H1 (cell line): ENCODE data around the gene PEX1. TPM values are rescaled to one million over a fixed set of nuclear protein-coding genes. Genes with fewer than 3 reads are reported as not detected.

Experiments
- CTCF ChIA-PET: fragments of 300-600 bp; sonication (Branson Sonifier 250); formaldehyde crosslinking; loops from one replicate; lab custom pipeline; 2021; ENCODE audit not compliant: partially characterized antibody; lab: Charles Lee
- POLR2A ChIA-PET: fragments of 300-600 bp; sonication (Branson Sonifier 250); formaldehyde crosslinking; loops from one replicate; lab custom pipeline; 2021; ENCODE audit warnings: inconsistent platforms; ENCODE audit not compliant: partially characterized antibody; lab: Charles Lee
- DNase-seq, 2 experiments: peaks; one replicate each; pipeline versions ENCODE4 v3.0.0 to v3.0.0-alpha.2; 2010 to 2022; ENCODE audit warnings: low spot score in 2 of 2, low read depth in 1 of 2, mixed read lengths in 1 of 2
- FAIRE-seq: peaks from 2 replicates; lab custom pipeline; 2011; peaks lifted over from hg19 to GRCh38; lab: Jason Lieb, UNC
- H2AFZ ChIP-seq: 2 replicates; pipeline ENCODE4 v1.8.1; 2012; ENCODE audit warnings: low read length, inconsistent platforms
- H2AK5ac ChIP-seq: 2 replicates; pipeline ENCODE4 v1.6.1; 2013; ENCODE audit warnings: low read depth, low read length
- H2BK120ac ChIP-seq: replicated peaks from 2 replicates; pipeline ENCODE3; 2013; ENCODE audit warnings: low read depth, low read length, inconsistent platforms
- H2BK12ac ChIP-seq: 2 replicates; pipeline ENCODE4 v1.6.1; 2013; ENCODE audit warnings: low read depth, low read length
- H2BK15ac ChIP-seq: 2 replicates; pipeline ENCODE4 v1.6.1; 2013; ENCODE audit warnings: low read length
- H2BK20ac ChIP-seq: 2 replicates; pipeline ENCODE4 v1.6.1; 2013; ENCODE audit warnings: low read length
- H2BK5ac ChIP-seq: 2 replicates; pipeline ENCODE4 v1.6.1; 2013; ENCODE audit warnings: low read depth, low read length
- H3K14ac ChIP-seq: 2 replicates; pipeline ENCODE4 v1.6.1; 2013; ENCODE audit warnings: inconsistent platforms; ENCODE audit not compliant: insufficient read length
- H3K18ac ChIP-seq: 2 replicates; pipeline ENCODE4 v1.6.1; 2013; ENCODE audit warnings: low read length; ENCODE audit errors: extremely low read depth
- H3K23ac ChIP-seq: 2 replicates; pipeline ENCODE4 v1.6.1; 2013; ENCODE audit warnings: inconsistent platforms; ENCODE audit not compliant: insufficient read length
- H3K23me2 ChIP-seq: 2 replicates; pipeline ENCODE4 v1.6.1; 2013; ENCODE audit warnings: low read depth, low read length
- H3K27ac ChIP-seq: 2 replicates; pipeline ENCODE4 v1.6.1; 2011; ENCODE audit warnings: low read depth, low read length, inconsistent platforms
- H3K27me3 ChIP-seq, 4 experiments: replicated peaks in 1 of 4; 1 replicate in 1 of 4; 2 replicates in 3 of 4; pipeline versions ENCODE4 v1.6.1 to v1.8.1; 2011 to 2013; ENCODE audit warnings: low read length in 3 of 4, mild to moderate bottlenecking in 3 of 4, inconsistent platforms in 2 of 4, mixed read lengths in 2 of 4, moderate library complexity in 1 of 4; ENCODE audit not compliant: control insufficient read depth in 3 of 4, insufficient read depth in 3 of 4; ENCODE audit errors: extremely low read depth in 1 of 4
- H3K36me3 ChIP-seq, 4 experiments: 2 replicates each; pipeline versions ENCODE4 v1.6.1 to v1.8.1; 2011 to 2013; ENCODE audit warnings: mild to moderate bottlenecking in 4 of 4, low read length in 3 of 4, moderate library complexity in 2 of 4, control low read depth in 1 of 4, inconsistent platforms in 1 of 4; ENCODE audit not compliant: insufficient read depth in 4 of 4, control insufficient read depth in 2 of 4
- H3K4ac ChIP-seq: replicated peaks from 2 replicates; pipeline ENCODE3; 2013; ENCODE audit warnings: low read length, low read depth, mixed read lengths, inconsistent platforms; ENCODE audit not compliant: insufficient read length
- H3K4me1 ChIP-seq, 4 experiments: replicated peaks in 1 of 4; 1 replicate in 1 of 4; 2 replicates in 3 of 4; pipeline versions ENCODE4 v1.6.1 to v1.8.1; 2011 to 2013; ENCODE audit warnings: low read length in 3 of 4, inconsistent platforms in 2 of 4, mixed read lengths in 1 of 4; ENCODE audit not compliant: insufficient read depth in 4 of 4, control insufficient read depth in 3 of 4
- H3K4me2 ChIP-seq, 2 experiments: 2 replicates each; pipeline versions ENCODE4 v1.6.1 to v1.8.1; 2011 to 2013; ENCODE audit warnings: low read depth in 2 of 2, low read length in 2 of 2, control low read depth in 1 of 2, inconsistent platforms in 1 of 2, mild to moderate bottlenecking in 1 of 2; ENCODE audit not compliant: insufficient read depth in 1 of 2
- H3K4me3 ChIP-seq, 4 experiments: fragments of 200-600, 300-600 bp in 1 of 4; sonication (generic), shearing (Covaris generic), sonication (Bioruptor Twin) in 1 of 4; 2 replicates each; pipeline versions ENCODE4 v1.5.1 to v1.8.1; 2011 to 2016; ENCODE audit warnings: low read length in 4 of 4, low read depth in 3 of 4, control low read depth in 2 of 4, inconsistent platforms in 2 of 4, mild to moderate bottlenecking in 2 of 4, mixed read lengths in 1 of 4, moderate library complexity in 1 of 4; ENCODE audit not compliant: insufficient read depth in 2 of 4; ENCODE audit errors: extremely low read depth in 1 of 4
- H3K56ac ChIP-seq: replicated peaks from 2 replicates; pipeline ENCODE3; 2013; ENCODE audit warnings: low read depth, mild to moderate bottlenecking, mixed read lengths, low read length, inconsistent platforms; ENCODE audit not compliant: insufficient read length
- H3K79me1 ChIP-seq: 2 replicates; pipeline ENCODE4 v1.6.1; 2013; ENCODE audit warnings: low read depth, low read length, control low read depth
- H3K79me2 ChIP-seq, 2 experiments: 2 replicates each; pipeline versions ENCODE4 v1.6.1 to v1.8.1; 2012 to 2013; ENCODE audit warnings: low read length in 2 of 2, mild to moderate bottlenecking in 2 of 2, inconsistent platforms in 1 of 2; ENCODE audit not compliant: insufficient read depth in 2 of 2, control insufficient read depth in 1 of 2
- H3K9ac ChIP-seq, 4 experiments: replicated peaks in 1 of 4; 1 replicate in 1 of 4; 2 replicates in 3 of 4; pipeline versions ENCODE4 v1.6.1 to v1.8.1; 2011 to 2013; ENCODE audit warnings: low read depth in 3 of 4, low read length in 3 of 4, control low read depth in 2 of 4, mild to moderate bottlenecking in 2 of 4, moderate library complexity in 2 of 4, inconsistent platforms in 1 of 4; ENCODE audit errors: extremely low read depth in 1 of 4
- H3K9me3 ChIP-seq, 2 experiments: 2 replicates each; pipeline versions ENCODE4 v1.6.1 to v1.8.1; 2012 to 2013; ENCODE audit warnings: mild to moderate bottlenecking in 2 of 2, moderate library complexity in 2 of 2, control low read depth in 1 of 2, inconsistent platforms in 1 of 2, low read depth in 1 of 2, low read length in 1 of 2, mixed read lengths in 1 of 2; ENCODE audit not compliant: insufficient read depth in 2 of 2
- H4K20me1 ChIP-seq, 2 experiments: replicated peaks in 1 of 2; 2 replicates each; pipeline versions ENCODE3 to v1.8.1; 2011 to 2013; ENCODE audit warnings: inconsistent platforms in 2 of 2, low read length in 2 of 2, mild to moderate bottlenecking in 1 of 2; ENCODE audit not compliant: insufficient read depth in 2 of 2, control insufficient read depth in 1 of 2
- H4K5ac ChIP-seq: 2 replicates; pipeline ENCODE4 v1.6.1; 2013; ENCODE audit warnings: low read length, low read depth, mixed read lengths, inconsistent platforms; ENCODE audit not compliant: insufficient read length
- H4K8ac ChIP-seq: 2 replicates; pipeline ENCODE4 v1.8.0; 2013; ENCODE audit warnings: mild to moderate bottlenecking, moderate library complexity, low read length, inconsistent platforms; ENCODE audit not compliant: insufficient read depth; ENCODE audit errors: extremely low read depth
- H4K91ac ChIP-seq: replicated peaks from 2 replicates; pipeline ENCODE3; 2013; ENCODE audit warnings: low read length, mixed read lengths, inconsistent platforms; ENCODE audit not compliant: insufficient read length
- JUN ChIP-seq: IDR thresholded peaks from 2 replicates; pipeline ENCODE4 v1.6.1; 2011; ENCODE audit warnings: low read depth, mild to moderate bottlenecking, improper control_type of control experiment, low read length
- POU5F1 ChIP-seq: IDR thresholded peaks from 2 replicates; pipeline ENCODE4 v1.6.1; 2011; ENCODE audit warnings: low read depth, mild to moderate bottlenecking, low read length, moderate library complexity
- RFX5 ChIP-seq: IDR thresholded peaks from 2 replicates; pipeline ENCODE4 v1.6.1; 2011; ENCODE audit warnings: low read depth, low read length, improper control_type of control experiment, borderline replicate concordance
- TAF1 ChIP-seq: IDR thresholded peaks from 2 replicates; pipeline ENCODE4 v1.6.1; 2011; ENCODE audit warnings: mild to moderate bottlenecking, low read depth, low read length
- WGBS, 2 experiments: shearing (Covaris generic) in 1 of 2; methylation state at CpG; one replicate each; pipeline versions ENCODE4 v1.1.6 to v1.1.7; 2013 to 2015; ENCODE audit warnings: low lambda C conversion rate in 2 of 2, mixed read lengths in 2 of 2, inconsistent platforms in 1 of 2, low coverage in 1 of 2, missing lambda C conversion rate in 1 of 2; ENCODE audit not compliant: insufficient replicate concordance in 2 of 2, insufficient coverage in 1 of 2, insufficient read length in 1 of 2; ENCODE audit errors: extremely low coverage in 1 of 2, missing lambda C conversion rate in 1 of 2; 5-methylcytosine and 5-hydroxymethylcytosine counted together
- polyA plus RNA-seq, 7 experiments: library from polyadenylated mRNA; depleted of rRNA in 3 of 7; stranded (reverse) in 5 of 7; unstranded in 2 of 7; fragments of >200 nt in 5 of 7; fragments of 200-250 nt in 2 of 7; gene quantifications; 1 replicate in 5 of 7; 2 replicates in 1 of 7; 4 replicates in 1 of 7; pipeline versions ENCODE4 v1.2.1 to v1.2.3, GENCODE V29; 2011 to 2013; ENCODE audit warnings: missing spikeins in 2 of 7, mixed read lengths in 2 of 7
- total RNA-seq: library from RNA; stranded (reverse); fragmentation: NEBNext Ultra II Directional; extraction: Animal tissue kit (Norgen Biotek cat#: 25700); gene quantifications from 2 replicates; pipeline ENCODE4 v1.2.1, GENCODE V29; 2021

The PEX1 gene
- total and polyA plus RNA-seq, 2 of the 8 experiments (the other 6 are each of a cell fraction or from before 2014, with no cell fraction given), result 16.4 to 23.9 TPM

DNA sequence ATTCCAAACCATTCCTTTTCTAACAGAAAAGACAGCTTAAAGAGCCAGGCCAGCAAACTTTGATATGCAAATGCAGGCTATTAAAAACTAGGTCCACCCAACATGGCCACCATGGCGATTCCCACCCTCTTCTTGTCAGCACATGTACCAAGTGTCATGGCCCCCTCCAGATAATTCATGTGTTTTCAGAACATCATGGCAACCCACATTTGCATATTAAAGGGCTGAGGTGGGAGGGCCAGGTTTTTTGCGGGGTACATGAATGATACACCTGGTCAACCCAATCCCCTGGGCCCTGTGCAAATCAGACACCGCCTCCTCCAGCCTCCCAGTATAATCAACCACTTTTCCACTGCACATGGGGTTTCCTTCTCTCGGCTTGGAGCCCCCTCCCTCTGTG is 49.6 kb downstream of the PEX1 start:
- no peaks in the 10 kb centered on the region for H3K79me2 ChIP-seq
- no peaks in the 10 kb centered on the region for H3K27me3 ChIP-seq
- H3K23ac ChIP-seq, result no peak overlapping the region
- 100% methylated on average over 4 of the region's 4 CpGs; no CpG with 5 or more reads in 1 of the 2 experiments for WGBS, 2 experiments
- DNase-seq (no peak), FAIRE-seq (no peak)
- no peak overlapping the region for H2BK12ac ChIP-seq
- no peaks in the 10 kb centered on the region for H4K20me1 ChIP-seq
- H3K23me2 ChIP-seq, result no peaks in the 10 kb centered on the region
- CTCF ChIA-PET, result interaction anchor here (1.0 to 1.1 kb wide), 2 partner anchors 46 to 299 kb away, joined by 3 read pairs; partner anchors contain the start of gene LRRD1
- H3K9ac ChIP-seq, result no peak overlapping the region
- no peak overlapping the region for H3K27ac ChIP-seq
- no peak overlapping the region for H2AK5ac ChIP-seq
- no peaks in the 10 kb centered on the region for H3K9me3 ChIP-seq
- H4K8ac ChIP-seq, result no peak overlapping the region
- H2BK15ac ChIP-seq, result no peak overlapping the region
- H2BK120ac ChIP-seq, result no peak overlapping the region
- H3K4me2 ChIP-seq, result no peak overlapping the region
- no peak overlapping the region for H4K91ac ChIP-seq
- no peak overlapping the region for H2BK5ac ChIP-seq
- H3K18ac ChIP-seq, result no peak overlapping the region; the same call in 1 of the 2 replicates
- no peak for TF ChIP-seq JUN
- TF ChIP-seq TAF1, result no peak
- TF ChIP-seq POU5F1, result no peak
- TF ChIP-seq RFX5, result no peak
- no peak overlapping the region for H3K56ac ChIP-seq
- no peaks in the 10 kb centered on the region for H3K36me3 ChIP-seq
- POLR2A ChIA-PET, result interaction anchor here (1.4 kb wide), 1 partner anchor 11 kb away, joined by 4 read pairs; no protein-coding TSS in a partner anchor
- no peak overlapping the region for H3K4me3 ChIP-seq
- peaks cover 0 to 4% (median 0%) of the 10 kb centered on the region in 4 experiments; a peak in 1 of 7 replicates for H3K4me1 ChIP-seq
- no peaks in the 10 kb centered on the region for H3K79me1 ChIP-seq
- H2BK20ac ChIP-seq, result no peak overlapping the region
- no peak overlapping the region for H4K5ac ChIP-seq
- H3K4ac ChIP-seq, result no peak overlapping the region
- H2AFZ ChIP-seq, result no peak overlapping the region
- no peak overlapping the region for H3K14ac ChIP-seq
